Measurements from ENCODE around the gene MPC2.

Gene MPC2

DNA sequence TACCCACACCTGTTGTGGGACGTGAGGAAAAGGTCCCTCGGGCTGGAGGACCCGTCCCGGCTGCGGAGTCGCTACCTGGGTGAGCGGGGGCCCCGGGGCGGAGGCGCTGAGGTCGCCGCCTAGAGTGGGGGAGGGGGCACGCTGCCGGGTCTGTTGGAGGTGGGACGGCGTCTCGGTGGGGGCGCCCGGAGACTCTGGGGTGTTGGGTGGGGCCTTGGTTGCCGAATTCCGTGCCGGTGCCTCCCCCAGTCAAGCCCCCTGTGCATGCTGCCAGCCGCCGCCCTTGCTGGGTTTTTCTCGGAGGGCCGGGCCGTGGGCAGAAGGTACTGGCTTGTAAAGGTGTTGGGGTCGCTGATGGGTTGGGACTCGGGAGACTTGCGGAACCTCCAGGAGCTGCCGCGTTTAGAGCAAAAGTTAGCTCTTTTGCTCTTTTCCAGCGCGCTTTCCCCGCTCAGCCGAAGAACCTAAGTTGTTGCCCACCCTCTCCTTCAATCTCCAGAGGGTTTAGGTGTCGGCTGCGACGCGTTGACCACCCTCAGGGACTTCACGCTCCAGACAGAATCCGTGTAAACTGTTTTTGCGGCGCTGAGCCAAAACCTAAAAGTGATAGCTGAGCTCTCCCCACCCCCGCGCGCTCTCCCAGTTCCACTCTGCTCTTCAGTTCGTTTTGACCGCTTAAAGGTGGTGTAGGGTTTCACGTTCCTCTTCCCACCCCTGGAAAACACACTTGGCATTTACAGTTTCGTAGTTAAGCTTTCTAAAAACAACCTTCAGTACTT, at the start of gene MPC2:
MPC2 (minus strand) TSS at position 143 of the 779 bp plus-strand sequence. CDS start 1,231 bp downstream, outside the sequence.
- DNase-seq (ENCODE audit: low spot score), result peak; percentile 71

- no peak for DNase-seq (ENCODE audit: low spot score)
Measured at GRCh38 chr1:167984886-167985489, 48.1 kb upstream of the MPC2 start.

- no peak for DNase-seq (ENCODE audit: low spot score)
Measured at GRCh38 chr1:167983797-167984420, 47.0 kb upstream of the MPC2 start.

GRCh38 chr1:167981933-167982332, 45.1 kb upstream of the MPC2 start:
- no peak for DNase-seq (ENCODE audit: low spot score)

DNA sequence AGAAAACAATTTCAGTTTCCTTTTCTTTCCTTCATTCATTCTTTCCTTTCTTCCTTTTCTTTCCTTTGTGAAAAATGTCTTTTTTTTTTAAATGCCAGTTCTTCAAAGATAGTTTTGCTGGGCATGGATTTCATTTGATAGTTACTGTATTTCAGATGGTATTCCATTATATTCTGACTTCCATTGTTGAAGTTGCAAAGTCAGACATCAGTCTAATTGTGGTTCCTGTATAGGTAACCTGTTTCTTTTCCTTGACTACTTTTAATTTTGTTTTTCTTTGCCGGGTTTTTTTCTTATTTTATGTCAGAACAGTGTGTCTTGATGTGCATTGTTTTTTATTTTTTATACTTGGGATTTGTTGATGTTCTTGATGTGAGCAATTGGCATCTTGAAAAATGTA, 40.4 kb upstream of the MPC2 start:
- DNase-seq (ENCODE audit: low spot score), result no peak

DNA sequence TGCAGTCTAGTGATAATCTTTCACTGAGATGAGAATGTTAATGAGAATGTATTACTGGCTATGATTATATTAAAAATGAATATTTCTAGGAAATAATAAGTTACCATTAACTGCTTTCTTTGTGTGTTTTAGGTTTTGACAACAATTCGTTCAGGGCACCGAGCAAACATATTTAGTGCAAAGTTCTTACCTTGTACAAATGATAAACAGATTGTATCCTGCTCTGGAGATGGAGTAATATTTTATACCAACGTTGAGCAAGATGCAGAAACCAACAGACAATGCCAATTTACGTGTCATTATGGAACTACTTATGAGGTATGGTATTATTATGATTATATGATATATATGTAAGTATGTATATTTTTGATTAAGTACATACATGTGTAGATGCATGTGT, 37.8 kb upstream of the MPC2 start:
- DNase-seq (ENCODE audit: low spot score), result no peak

DNA sequence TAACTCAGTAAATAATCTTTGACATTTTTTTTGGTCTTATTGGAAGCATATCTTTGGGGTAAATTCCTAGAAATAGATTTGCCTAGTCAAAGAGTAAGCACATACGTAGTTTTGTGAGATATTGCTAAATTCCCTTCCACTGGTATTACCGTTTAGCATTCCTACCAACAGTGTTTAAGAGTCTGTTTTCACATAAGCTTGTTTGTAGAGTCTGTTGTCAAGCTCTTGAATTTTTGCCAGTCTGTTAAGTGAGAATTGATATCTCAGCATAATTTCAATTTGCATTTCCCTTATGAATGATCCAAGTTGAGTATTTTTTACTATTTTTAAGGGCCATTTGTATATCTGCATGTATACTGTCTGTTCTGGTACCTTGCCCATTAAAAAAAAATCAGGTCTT, 37.0 kb upstream of the MPC2 start:
- no peak for DNase-seq (ENCODE audit: low spot score)

DNA sequence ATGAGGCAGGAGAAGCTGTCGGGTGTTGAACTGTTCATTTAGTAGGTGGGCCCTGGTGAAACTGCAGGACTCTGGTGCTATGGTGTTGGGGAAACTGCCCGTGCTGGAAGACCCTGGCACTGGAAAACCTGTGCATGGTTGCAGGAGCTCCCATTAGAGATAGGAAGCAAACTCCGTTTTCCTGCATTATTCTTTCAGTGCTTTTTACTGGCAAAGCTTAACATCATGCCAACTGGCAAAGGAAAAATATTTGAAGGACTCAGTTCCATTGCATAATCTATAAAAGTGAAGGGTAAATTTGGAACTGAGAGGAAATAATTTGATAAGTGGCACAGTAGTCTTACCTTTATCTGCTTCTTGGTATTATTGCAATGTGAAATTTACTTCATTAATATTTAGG, 31.7 kb upstream of the MPC2 start:
- no peak for DNase-seq (ENCODE audit: low spot score)

- no peak for DNase-seq (ENCODE audit: low spot score)
Measured at GRCh38 chr1:167966050-167966449, 29.2 kb upstream of the MPC2 start.

GRCh38 chr1:167964646-167965045, 27.8 kb upstream of the MPC2 start:
- DNase-seq (ENCODE audit: low spot score), result no peak

GRCh38 chr1:167957710-167958109, 20.8 kb upstream of the MPC2 start:
- DNase-seq (ENCODE audit: low spot score), result no peak

GRCh38 chr1:167955915-167956314, 19.0 kb upstream of the MPC2 start:
- no peak for DNase-seq (ENCODE audit: low spot score)

GRCh38 chr1:167950569-167950968, 13.7 kb upstream of the MPC2 start:
- no peak for DNase-seq (ENCODE audit: low spot score)

- no peak for DNase-seq (ENCODE audit: low spot score)
Measured at GRCh38 chr1:167949785-167950184, 12.9 kb upstream of the MPC2 start.

DNA sequence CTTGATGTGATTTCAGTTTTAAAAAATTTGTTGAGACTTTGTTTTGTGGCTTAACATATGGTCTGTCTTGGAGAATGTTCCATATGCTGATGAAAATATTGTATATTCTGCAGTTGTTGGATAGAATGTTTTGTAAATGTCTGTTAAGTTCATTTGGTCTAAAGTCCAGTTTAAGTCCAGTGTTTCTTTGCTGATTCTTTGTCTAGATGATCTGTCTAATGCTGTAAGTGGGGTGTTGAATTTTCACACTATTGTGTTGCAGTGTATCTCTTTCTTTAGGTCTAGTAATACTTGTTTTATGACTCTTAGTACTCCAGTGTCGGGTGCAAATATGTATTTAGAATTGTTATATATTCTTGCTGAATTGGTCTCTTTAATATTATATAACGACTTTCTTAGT, 10.9 kb upstream of the MPC2 start:
- DNase-seq (ENCODE audit: low spot score), result no peak

- no peak for DNase-seq (ENCODE audit: low spot score)
Measured at GRCh38 chr1:167943541-167943940, 6.7 kb upstream of the MPC2 start.

DNA sequence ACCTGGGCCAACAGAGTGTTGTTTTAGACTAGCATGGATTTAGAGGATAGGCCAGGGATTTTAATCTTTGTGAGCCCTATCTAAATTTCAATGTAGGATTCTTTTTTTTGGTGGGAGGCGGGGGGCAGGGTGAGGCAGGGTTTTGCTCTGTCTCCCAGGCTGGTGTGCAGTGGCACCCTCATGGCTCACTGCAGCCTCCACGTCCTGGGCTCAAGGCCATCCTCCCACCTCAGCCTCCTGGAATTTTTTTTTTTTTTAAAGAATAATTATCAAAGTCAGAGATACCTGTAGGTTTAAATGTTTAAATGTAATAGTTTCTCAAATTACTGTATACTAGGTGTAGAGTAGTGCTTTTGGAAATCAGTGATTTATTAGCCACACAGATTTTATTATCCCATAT, 3.4 kb upstream of the MPC2 start:
- no peak for DNase-seq (ENCODE audit: low spot score)

DNA sequence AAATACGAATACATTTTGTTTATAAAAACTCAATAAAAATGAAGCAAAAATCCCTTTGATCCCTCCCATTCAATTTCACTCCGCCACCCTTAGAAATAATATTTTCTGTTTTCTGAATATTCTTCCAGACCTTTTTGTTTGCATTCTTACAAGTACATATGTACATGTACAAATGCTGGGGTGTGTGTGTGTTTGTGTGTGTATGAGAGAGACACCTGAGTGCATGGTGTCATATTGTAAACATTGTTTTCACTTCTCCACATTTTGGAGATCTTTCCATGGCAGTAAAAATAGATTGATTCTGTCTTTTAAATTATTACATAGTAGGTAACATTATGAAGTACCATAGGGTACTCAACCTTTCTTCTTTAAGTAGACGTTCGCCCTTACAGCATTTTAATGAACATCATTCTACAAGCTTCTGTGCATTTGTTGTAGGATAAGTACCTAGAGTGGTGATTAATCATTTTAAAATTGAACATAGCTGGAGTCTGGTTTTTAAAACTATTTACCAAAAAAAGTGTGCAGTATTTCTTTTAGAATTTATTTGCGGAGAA, 1.3 kb upstream of the MPC2 start:
- no peak for DNase-seq (ENCODE audit: low spot score)

GRCh38 chr1:167937709-167938010, 788 bp upstream of the MPC2 start:
- DNase-seq (ENCODE audit: low spot score), result no peak

- peak; percentile 100 for DNase-seq (ENCODE audit: low spot score)
Measured at GRCh38 chr1:167936068-167936929, 573 bp downstream of the MPC2 start, which contains the start of gene DCAF6. Gene DCAF6 (plus strand): TSS chr1:167936683. CDS start chr1:167936912, 229 bp downstream.

DNA sequence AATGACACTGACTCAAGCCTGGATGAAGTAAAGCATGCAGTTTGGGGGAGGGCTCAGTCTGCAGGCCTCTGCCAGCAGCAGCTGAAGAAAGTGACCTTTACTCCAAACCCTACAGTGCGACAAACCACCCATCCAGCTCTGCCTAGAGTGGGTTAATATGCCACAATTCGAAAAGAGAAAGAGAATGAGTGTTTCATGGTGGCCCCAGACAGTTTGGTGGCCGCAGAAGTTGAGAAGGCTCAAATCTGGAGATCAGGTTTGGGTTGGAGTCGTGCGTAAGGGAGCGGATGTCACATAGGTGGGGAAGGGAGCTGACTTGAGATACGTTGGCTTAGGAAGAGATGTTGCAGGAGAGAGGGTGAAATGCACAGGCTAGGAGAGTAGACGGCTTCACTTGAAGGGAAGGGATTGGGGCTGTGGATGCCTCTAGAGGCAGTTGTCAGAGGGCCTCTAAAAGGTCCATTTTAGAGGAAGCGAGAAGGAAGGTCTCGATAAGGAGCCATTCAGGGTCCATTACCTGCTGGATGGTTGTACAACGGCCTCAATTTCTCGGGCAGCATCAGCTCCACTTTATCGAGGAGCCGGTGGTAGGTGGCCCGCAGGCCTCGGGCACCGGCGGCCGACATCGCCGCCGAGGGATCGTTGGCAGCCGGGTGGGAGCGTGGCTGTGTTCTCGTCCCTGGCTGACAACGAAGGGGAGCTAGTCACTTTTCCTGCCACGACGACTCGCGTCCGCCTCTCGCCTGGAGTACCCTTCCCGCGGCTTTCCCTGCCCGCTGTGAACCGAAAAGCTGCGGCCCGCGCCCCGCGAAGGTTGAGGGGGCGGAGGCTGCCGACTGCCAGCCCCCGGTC, 1.4 kb downstream of the MPC2 start:
- DNase-seq (ENCODE audit: low spot score), result peak; percentile 35

Data from AG20443 (cell line).